KMS-11 (cell line): Measurements from ENCODE around the gene XIRP1.

Source experiments
- H2AFZ ChIP-seq: fragments of 200-600 bp; sonication (generic); 2 replicates; pipeline ENCODE4 v1.6.1; 2016; ENCODE audit warnings: antibody characterized with exemption, mixed run types, low read depth
- H3K27ac ChIP-seq: fragments of 200-600 bp; sonication (generic); 2 replicates; pipeline ENCODE4 v1.6.1; 2016; ENCODE audit warnings: mild to moderate bottlenecking, mixed run types
- H3K27me3 ChIP-seq: fragments of 200-600 bp; sonication (generic); 2 replicates; pipeline ENCODE4 v1.6.1; 2017; ENCODE audit warnings: mild to moderate bottlenecking, low read depth, mixed run types, moderate library complexity; ENCODE audit not compliant: insufficient read depth
- H3K36me3 ChIP-seq: fragments of 200-600 bp; sonication (generic); 2 replicates; pipeline ENCODE4 v1.6.1; 2017; ENCODE audit warnings: mild to moderate bottlenecking, mixed run types; ENCODE audit not compliant: insufficient read depth
- H3K4me1 ChIP-seq: fragments of 200-600 bp; sonication (generic); 2 replicates; pipeline ENCODE4 v1.6.1; 2016; ENCODE audit warnings: mild to moderate bottlenecking, low read depth, mixed run types; ENCODE audit not compliant: poor library complexity, severe bottlenecking
- H3K4me2 ChIP-seq: fragments of 200-600 bp; sonication (generic); 2 replicates; pipeline ENCODE4 v1.7.0; 2016; ENCODE audit warnings: mild to moderate bottlenecking, mixed run types
- H3K4me3 ChIP-seq: fragments of 200-600 bp; sonication (generic); IDR thresholded peaks from 2 replicates; pipeline ENCODE4 v1.6.1; 2017; ENCODE audit warnings: low read depth, low read length, mixed read lengths; ENCODE audit not compliant: insufficient read depth
- H3K79me2 ChIP-seq: fragments of 200-600 bp; sonication (generic); 2 replicates; pipeline ENCODE4 v1.6.1; 2016; ENCODE audit warnings: low read depth, mixed run types; ENCODE audit not compliant: insufficient read depth
- H3K9ac ChIP-seq: fragments of 200-600 bp; sonication (generic); 2 replicates; pipeline ENCODE4 v1.6.1; 2016; ENCODE audit warnings: mild to moderate bottlenecking, mixed run types
- H4K20me1 ChIP-seq: fragments of 200-600 bp; sonication (generic); 2 replicates; pipeline ENCODE4 v1.6.1; 2016; ENCODE audit warnings: mild to moderate bottlenecking, mixed run types; ENCODE audit not compliant: insufficient read depth
- TF ChIP-seq, protein P1 (sequence below): fragments of 200-600 bp; sonication (generic); conservative IDR thresholded peaks from 2 replicates; pipeline ENCODE4 v1.6.1; 2017; ENCODE audit warnings: low read depth, mild to moderate bottlenecking, antibody characterized with exemption, low read length, moderate library complexity, mixed read lengths

XIRP1 gene

DNA sequence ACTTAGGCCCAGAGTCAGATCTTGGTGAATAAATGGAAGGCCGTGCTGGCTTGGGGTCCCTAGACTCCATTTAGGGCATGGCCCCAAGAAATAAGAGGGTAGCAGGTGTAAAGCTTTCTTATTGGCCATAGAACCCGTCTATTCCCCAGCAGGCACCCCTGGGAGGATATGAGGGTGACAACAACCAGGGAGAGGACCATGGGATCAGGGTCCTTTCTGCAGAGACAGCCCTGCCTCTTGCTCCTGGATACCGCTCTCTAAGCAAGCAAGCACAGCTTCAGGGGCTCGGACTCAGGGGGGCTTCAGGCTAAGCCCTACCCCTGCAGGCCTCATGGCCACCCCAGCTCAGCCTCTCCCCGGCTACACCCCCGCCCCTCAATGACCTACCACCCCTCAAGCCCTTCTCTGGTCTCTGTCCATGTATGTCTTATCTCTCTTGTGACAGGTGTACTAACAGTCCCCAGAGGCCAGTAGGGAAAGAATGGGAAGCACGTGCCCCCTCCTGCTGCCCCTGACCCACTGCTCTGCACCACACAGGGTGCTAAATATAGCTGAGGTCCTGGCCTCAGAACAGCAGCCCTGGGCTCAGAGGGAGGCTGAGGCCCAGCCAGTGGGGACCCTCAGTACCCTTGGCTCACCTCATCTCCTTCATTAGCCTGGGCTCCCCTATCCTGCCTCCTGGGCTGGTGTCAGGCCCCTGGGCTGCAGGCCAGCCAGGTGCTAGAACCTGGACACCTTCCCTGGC, 1.9 kb downstream of the XIRP1 start:
- H3K79me2 ChIP-seq, result no peaks in the 10 kb centered on the region
- no peaks in the 10 kb centered on the region for H3K36me3 ChIP-seq
- no peak overlapping the region for H3K4me3 ChIP-seq
- H3K4me2 ChIP-seq, result peak overlapping the region; percentile 39; the same call in 1 of the 2 replicates
- H3K27me3 ChIP-seq, result no peaks in the 10 kb centered on the region
- H4K20me1 ChIP-seq, result no peaks in the 10 kb centered on the region
- TF ChIP-seq, protein P1, sequence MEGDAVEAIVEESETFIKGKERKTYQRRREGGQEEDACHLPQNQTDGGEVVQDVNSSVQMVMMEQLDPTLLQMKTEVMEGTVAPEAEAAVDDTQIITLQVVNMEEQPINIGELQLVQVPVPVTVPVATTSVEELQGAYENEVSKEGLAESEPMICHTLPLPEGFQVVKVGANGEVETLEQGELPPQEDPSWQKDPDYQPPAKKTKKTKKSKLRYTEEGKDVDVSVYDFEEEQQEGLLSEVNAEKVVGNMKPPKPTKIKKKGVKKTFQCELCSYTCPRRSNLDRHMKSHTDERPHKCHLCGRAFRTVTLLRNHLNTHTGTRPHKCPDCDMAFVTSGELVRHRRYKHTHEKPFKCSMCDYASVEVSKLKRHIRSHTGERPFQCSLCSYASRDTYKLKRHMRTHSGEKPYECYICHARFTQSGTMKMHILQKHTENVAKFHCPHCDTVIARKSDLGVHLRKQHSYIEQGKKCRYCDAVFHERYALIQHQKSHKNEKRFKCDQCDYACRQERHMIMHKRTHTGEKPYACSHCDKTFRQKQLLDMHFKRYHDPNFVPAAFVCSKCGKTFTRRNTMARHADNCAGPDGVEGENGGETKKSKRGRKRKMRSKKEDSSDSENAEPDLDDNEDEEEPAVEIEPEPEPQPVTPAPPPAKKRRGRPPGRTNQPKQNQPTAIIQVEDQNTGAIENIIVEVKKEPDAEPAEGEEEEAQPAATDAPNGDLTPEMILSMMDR, result no peak
- peaks cover 25% of the 10 kb centered on the region for H3K4me1 ChIP-seq
- H2AFZ ChIP-seq, result peak overlapping the region; percentile 45; the same call in 1 of the 2 replicates
- H3K9ac ChIP-seq, result no peak overlapping the region
- peak overlapping the region; percentile 18; the same call in 1 of the 2 replicates for H3K27ac ChIP-seq

- no peaks in the 10 kb centered on the region for H4K20me1 ChIP-seq
- H3K27ac ChIP-seq, result 0 out of 2 replicates have a peak overlapping the region, but pooled peaks have one; percentile 18
- H3K79me2 ChIP-seq, result no peaks in the 10 kb centered on the region
- no peaks in the 10 kb centered on the region for H3K36me3 ChIP-seq
- TF ChIP-seq, protein P1, result peak; percentile 84
- H3K4me3 ChIP-seq, result no peak overlapping the region
- H3K4me1 ChIP-seq, result peaks cover 25% of the 10 kb centered on the region
- peak overlapping the region; percentile 45; the same call in 1 of the 2 replicates for H2AFZ ChIP-seq
- H3K4me2 ChIP-seq, result no peak overlapping the region; the same call in 1 of the 2 replicates
- H3K27me3 ChIP-seq, result no peaks in the 10 kb centered on the region
- H3K9ac ChIP-seq, result no peak overlapping the region
These were observed 2.5 kb downstream of the XIRP1 start for GRCh38 chr3:39189959-39190269.

- Histone ChIP-seq H3K4me1 (peaks cover 25% of the 10 kb centered on the region), H3K4me2 (no peak overlapping the region), H3K36me3 (no peaks in the 10 kb centered on the region), H3K27ac (no peak overlapping the region), H3K9ac (no peak overlapping the region), H4K20me1 (no peaks in the 10 kb centered on the region), H2AFZ (no peak overlapping the region), H3K4me3 (no peak overlapping the region), H3K27me3 (no peaks in the 10 kb centered on the region), H3K79me2 (no peaks in the 10 kb centered on the region)
- TF ChIP-seq, protein P1, result no peak
These were observed 3.0 kb downstream of the XIRP1 start for GRCh38 chr3:39189150-39189958.

- Histone ChIP-seq H3K27me3 (no peaks in the 10 kb centered on the region), H3K9ac (no peak overlapping the region)
- TF ChIP-seq, protein P1, result no peak
These were observed 3.9 kb downstream of the XIRP1 start for GRCh38 chr3:39188271-39189149.

More at GRCh38 chr3:39188271-39189149, 3.9 kb downstream of the XIRP1 start:
- Histone ChIP-seq H3K4me3 (no peak overlapping the region), H3K27ac (no peak overlapping the region), H3K4me1 (peaks cover 25% of the 10 kb centered on the region), H2AFZ (no peak overlapping the region), H3K36me3 (no peaks in the 10 kb centered on the region), H4K20me1 (no peaks in the 10 kb centered on the region), H3K79me2 (no peaks in the 10 kb centered on the region), H3K4me2 (no peak overlapping the region)
